Thymus (tissue), 11 donors: Measurements from ENCODE around the gene MOB2. TPM values are rescaled to one million over a fixed set of nuclear protein-coding genes. Genes with fewer than 3 reads are reported as not detected.

Source experiments
- DNase-seq, 9 donors: peaks; one replicate each; pipeline ENCODE4 v3.0.0-alpha.2; 2013; ENCODE audit warnings: low spot score in 9 of 9, low read depth in 6 of 9, missing footprints in 1 of 9
- H3K27ac ChIP-seq, 2 donors: one replicate each; pipeline ENCODE4 v1.5.1; 2013; ENCODE audit warnings: control low read depth in 1 of 2, low read depth in 1 of 2, low read length in 1 of 2, mild to moderate bottlenecking in 1 of 2, moderate library complexity in 1 of 2
- H3K27me3 ChIP-seq, 2 donors: one replicate each; pipeline ENCODE4 v1.5.1; 2013; ENCODE audit warnings: low read length in 1 of 2; ENCODE audit not compliant: control insufficient read depth in 2 of 2, insufficient read depth in 1 of 2
- H3K36me3 ChIP-seq, 2 donors: one replicate each; pipeline ENCODE4 v1.5.1; 2013; ENCODE audit warnings: low read length in 1 of 2, mild to moderate bottlenecking in 1 of 2, moderate library complexity in 1 of 2; ENCODE audit not compliant: control insufficient read depth in 2 of 2, insufficient read depth in 2 of 2
- H3K4me1 ChIP-seq, 2 donors: one replicate each; pipeline ENCODE4 v1.5.1; 2013; ENCODE audit warnings: low read length in 2 of 2; ENCODE audit not compliant: control insufficient read depth in 2 of 2, insufficient read depth in 2 of 2
- H3K4me3 ChIP-seq, 2 donors: one replicate each; pipeline ENCODE4 v1.5.1; 2013; ENCODE audit warnings: low read length in 2 of 2, control low read depth in 1 of 2, mild to moderate bottlenecking in 1 of 2
- H3K9me3 ChIP-seq, 2 donors: one replicate each; pipeline ENCODE4 v1.5.1; 2013; ENCODE audit warnings: low read length in 1 of 2, mild to moderate bottlenecking in 1 of 2; ENCODE audit not compliant: control insufficient read depth in 2 of 2, insufficient read depth in 1 of 2
- WGBS: extraction: QIAGEN DNeasy Blood & Tissue Kit; methylation state at CpG from one replicate; pipeline ENCODE4 v1.1.7; 2013; 5-methylcytosine and 5-hydroxymethylcytosine counted together
- polyA plus RNA-seq: library from polyadenylated mRNA; stranded (reverse); fragments of 200-250 nt; gene quantifications from one replicate; pipeline ENCODE4 v1.2.3, GENCODE V29; 2013
- total RNA-seq: library from RNA; stranded (reverse); fragments of 120-200 nt; gene quantifications from one replicate; pipeline ENCODE4 v1.2.4, GENCODE V29; 2013
- donor health status: healthy.

Gene MOB2
- total and polyA plus RNA-seq, 2 donors = 34.0 to 46.5 TPM

GRCh38 chr11:1508491-1508891 is 21.9 kb upstream of the MOB2 start:
- 87% methylated on average over 15 of the region's 15 CpGs for WGBS
- Histone ChIP-seq H3K36me3 (no peaks in the 10 kb centered on the region), H3K9me3 (peaks cover 0 to 3% of the 10 kb centered on the region in 2 donors), H3K27me3 (no peaks in the 10 kb centered on the region), H3K4me3 (no peak overlapping the region), H3K27ac (no peak overlapping the region), H3K4me1 (peaks cover 0 to 9% of the 10 kb centered on the region in 2 donors)
- DNase-seq = no peak

- no peak overlapping the region for H3K27ac ChIP-seq
- no peak overlapping the region for H3K4me3 ChIP-seq
- no peak for DNase-seq
- 72% methylated on average over 21 of the region's 21 CpGs for WGBS
- peaks cover 0 to 3% of the 10 kb centered on the region in 2 donors for H3K9me3 ChIP-seq
- no peaks in the 10 kb centered on the region for H3K27me3 ChIP-seq
- H3K36me3 ChIP-seq = no peaks in the 10 kb centered on the region
- peaks cover 0 to 9% of the 10 kb centered on the region in 2 donors for H3K4me1 ChIP-seq
Observed at GRCh38 chr11:1507381-1508140, 21.0 kb upstream of the MOB2 start.

GRCh38 chr11:1506981-1507380 is 20.4 kb upstream of the MOB2 start:
- Histone ChIP-seq H3K36me3 (no peaks in the 10 kb centered on the region), H3K4me3 (no peak overlapping the region), H3K27ac (no peak overlapping the region), H3K9me3 (peaks cover 0 to 3% of the 10 kb centered on the region in 2 donors), H3K4me1 (peaks cover 0 to 6% of the 10 kb centered on the region in 2 donors), H3K27me3 (no peaks in the 10 kb centered on the region)
- 93% methylated on average over 9 of the region's 9 CpGs for WGBS
- no peak for DNase-seq

- H3K27me3 ChIP-seq = no peaks in the 10 kb centered on the region
- no peak overlapping the region for H3K27ac ChIP-seq
- WGBS = 94% methylated on average over 11 of the region's 11 CpGs
- peaks cover 0 to 6% of the 10 kb centered on the region in 2 donors for H3K36me3 ChIP-seq
- no peak overlapping the region for H3K4me3 ChIP-seq
- no peak for DNase-seq
- peaks cover 0 to 5% of the 10 kb centered on the region in 2 donors for H3K4me1 ChIP-seq
- peaks cover 0 to 3% of the 10 kb centered on the region in 2 donors for H3K9me3 ChIP-seq
Observed at GRCh38 chr11:1505480-1505879, 18.9 kb upstream of the MOB2 start.

GRCh38 chr11:1504581-1505290 is 18.2 kb upstream of the MOB2 start:
- Histone ChIP-seq H3K4me1 (peaks cover 0 to 5% of the 10 kb centered on the region in 2 donors), H3K4me3 (no peak overlapping the region), H3K27ac (no peak overlapping the region), H3K9me3 (peaks cover 0 to 3% of the 10 kb centered on the region in 2 donors), H3K27me3 (no peaks in the 10 kb centered on the region), H3K36me3 (peaks cover 0 to 13% of the 10 kb centered on the region in 2 donors)
- DNase-seq = no peak
- WGBS = 97% methylated on average over 28 of the region's 28 CpGs

GRCh38 chr11:1504138-1504537 is 17.6 kb upstream of the MOB2 start:
- no peak overlapping the region for H3K27ac ChIP-seq
- peaks cover 0 to 7% of the 10 kb centered on the region in 2 donors for H3K9me3 ChIP-seq
- WGBS = 96% methylated on average over 9 of the region's 9 CpGs
- no peaks in the 10 kb centered on the region for H3K27me3 ChIP-seq
- DNase-seq = no peak
- H3K4me3 ChIP-seq = no peak overlapping the region
- H3K36me3 ChIP-seq = peaks cover 0 to 17% of the 10 kb centered on the region in 2 donors
- H3K4me1 ChIP-seq = peaks cover 0 to 5% of the 10 kb centered on the region in 2 donors

- WGBS = 98% methylated on average over 14 of the region's 14 CpGs
- H3K4me3 ChIP-seq = no peak overlapping the region
- DNase-seq = no peak
- no peak overlapping the region for H3K27ac ChIP-seq
- H3K36me3 ChIP-seq = peaks cover 0 to 17% of the 10 kb centered on the region in 2 donors
- no peaks in the 10 kb centered on the region for H3K27me3 ChIP-seq
- peaks cover 0 to 5% of the 10 kb centered on the region in 2 donors for H3K4me1 ChIP-seq
- peaks cover 0 to 7% of the 10 kb centered on the region in 2 donors for H3K9me3 ChIP-seq
Observed at GRCh38 chr11:1503708-1504104, 17.1 kb upstream of the MOB2 start.

GRCh38 chr11:1502954-1503707 is 16.6 kb upstream of the MOB2 start:
- H3K27me3 ChIP-seq = no peaks in the 10 kb centered on the region
- 94% methylated on average over 20 of the region's 20 CpGs for WGBS
- no peak for DNase-seq
- H3K36me3 ChIP-seq = peaks cover 0 to 20% of the 10 kb centered on the region in 2 donors
- peaks cover 0 to 7% of the 10 kb centered on the region in 2 donors for H3K9me3 ChIP-seq
- H3K4me1 ChIP-seq = peaks cover 0 to 5% of the 10 kb centered on the region in 2 donors
- H3K4me3 ChIP-seq = no peak overlapping the region
- no peak overlapping the region for H3K27ac ChIP-seq
